ENCODE results near the gene CES2. TPM values are rescaled to one million over a fixed set of nuclear protein-coding genes. Genes with fewer than 3 reads are reported as not detected.
A peak's percentile ranks its signal among the peaks of the same experiment; 100 is the strongest.

The CES2 gene
- polyA plus RNA-seq, 4 donors: 221 to 337 (median 294) TPM

GRCh38 chr16:66918803-66919568, 16.3 kb upstream of the CES2 start, which contains the start of gene CDH16:
TSS of gene CDH16 (minus strand) at chr16:66918885. CDS start at chr16:66918065, 820 bp downstream.
- WGBS, 3 donors: 35 to 71% (median 51%) methylated on average over 7 of the region's 7 CpGs
- DNase-seq (peak; percentile 73 to 82), FAIRE-seq (no peak)
- Histone ChIP-seq H3K36me3 (ENCODE audit: control insufficient read depth in 3 of 3, insufficient read depth in 2 of 3, low read depth in 1 of 3, low read length in 3 of 3) (no peaks in the 10 kb centered on the region), H3K27ac (ENCODE audit: low read depth in 1 of 3, low read length in 2 of 3) (peak within 1 kb of the TSS in 1 of 3 donors; percentile 25), H3K4me3 (ENCODE audit: low read depth in 1 of 3, low read length in 3 of 3) (no peak within 1 kb of the TSS), H3K4me1 (ENCODE audit: control insufficient read depth in 3 of 3, insufficient read depth in 2 of 3, low read depth in 1 of 3, low read length in 2 of 3) (peaks cover 0 to 25% (median 4%) of the 10 kb centered on the region in 3 donors), H3K27me3 (ENCODE audit: control insufficient read depth in 3 of 3, insufficient read depth in 3 of 3, low read length in 3 of 3) (peaks cover 0 to 8% (median 0%) of the 10 kb centered on the region in 3 donors), H3K9me3 (ENCODE audit: control insufficient read depth in 2 of 2, insufficient read depth in 1 of 2, low read depth in 1 of 2, low read length in 1 of 2) (no peaks in the 10 kb centered on the region)

GRCh38 chr16:66919569-66920298, 15.6 kb upstream of the CES2 start:
- Histone ChIP-seq H3K36me3 (ENCODE audit: control insufficient read depth in 3 of 3, insufficient read depth in 2 of 3, low read depth in 1 of 3, low read length in 3 of 3) (no peaks in the 10 kb centered on the region), H3K27ac (ENCODE audit: low read depth in 1 of 3, low read length in 2 of 3) (no peak overlapping the region), H3K9me3 (ENCODE audit: control insufficient read depth in 2 of 2, insufficient read depth in 1 of 2, low read depth in 1 of 2, low read length in 1 of 2) (no peaks in the 10 kb centered on the region), H3K4me1 (ENCODE audit: control insufficient read depth in 3 of 3, insufficient read depth in 2 of 3, low read depth in 1 of 3, low read length in 2 of 3) (peaks cover 2 to 28% (median 4%) of the 10 kb centered on the region in 3 donors), H3K27me3 (ENCODE audit: control insufficient read depth in 3 of 3, insufficient read depth in 3 of 3, low read length in 3 of 3) (peaks cover 0 to 16% (median 0%) of the 10 kb centered on the region in 3 donors), H3K4me3 (ENCODE audit: low read depth in 1 of 3, low read length in 3 of 3) (no peak overlapping the region)
- 69 to 71% (median 70%) methylated on average over 5 of the region's 5 CpGs for WGBS, 3 donors
- FAIRE-seq: no peak
- DNase-seq: no peak

- H3K4me1 ChIP-seq (ENCODE audit: control insufficient read depth in 3 of 3, insufficient read depth in 2 of 3, low read depth in 1 of 3, low read length in 2 of 3): peaks cover 3 to 30% (median 4%) of the 10 kb centered on the region in 3 donors
- FAIRE-seq (no peak), DNase-seq (no peak)
- no peaks in the 10 kb centered on the region for H3K36me3 ChIP-seq (ENCODE audit: control insufficient read depth in 3 of 3, insufficient read depth in 2 of 3, low read depth in 1 of 3, low read length in 3 of 3)
- H3K9me3 ChIP-seq (ENCODE audit: control insufficient read depth in 2 of 2, insufficient read depth in 1 of 2, low read depth in 1 of 2, low read length in 1 of 2): no peaks in the 10 kb centered on the region
- H3K4me3 ChIP-seq (ENCODE audit: low read depth in 1 of 3, low read length in 3 of 3): no peak overlapping the region
- no peak overlapping the region for H3K27ac ChIP-seq (ENCODE audit: low read depth in 1 of 3, low read length in 2 of 3)
- WGBS, 3 donors: 46 to 68% (median 64%) methylated on average over 2 of the region's 2 CpGs
- peaks cover 0 to 20% (median 0%) of the 10 kb centered on the region in 3 donors for H3K27me3 ChIP-seq (ENCODE audit: control insufficient read depth in 3 of 3, insufficient read depth in 3 of 3, low read length in 3 of 3)
Measured at GRCh38 chr16:66920299-66920590, 15.1 kb upstream of the CES2 start.

GRCh38 chr16:66920924-66921680, 14.2 kb upstream of the CES2 start:
- WGBS, 3 donors: 70 to 79% (median 73%) methylated on average over 9 of the region's 9 CpGs
- Histone ChIP-seq H3K4me3 (ENCODE audit: low read depth in 1 of 3, low read length in 3 of 3) (no peak overlapping the region), H3K27me3 (ENCODE audit: control insufficient read depth in 3 of 3, insufficient read depth in 3 of 3, low read length in 3 of 3) (peaks cover 0 to 29% (median 0%) of the 10 kb centered on the region in 3 donors), H3K27ac (ENCODE audit: low read depth in 1 of 3, low read length in 2 of 3) (no peak overlapping the region), H3K36me3 (ENCODE audit: control insufficient read depth in 3 of 3, insufficient read depth in 2 of 3, low read depth in 1 of 3, low read length in 3 of 3) (no peaks in the 10 kb centered on the region), H3K9me3 (ENCODE audit: control insufficient read depth in 2 of 2, insufficient read depth in 1 of 2, low read depth in 1 of 2, low read length in 1 of 2) (no peaks in the 10 kb centered on the region), H3K4me1 (ENCODE audit: control insufficient read depth in 3 of 3, insufficient read depth in 2 of 3, low read depth in 1 of 3, low read length in 2 of 3) (peaks cover 3 to 36% (median 4%) of the 10 kb centered on the region in 3 donors)
- no peak for FAIRE-seq
- DNase-seq: no peak

GRCh38 chr16:66921729-66922450, 13.4 kb upstream of the CES2 start:
- Histone ChIP-seq H3K27me3 (ENCODE audit: control insufficient read depth in 3 of 3, insufficient read depth in 3 of 3, low read length in 3 of 3) (peaks cover 0 to 33% (median 0%) of the 10 kb centered on the region in 3 donors), H3K27ac (ENCODE audit: low read depth in 1 of 3, low read length in 2 of 3) (no peak overlapping the region), H3K4me1 (ENCODE audit: control insufficient read depth in 3 of 3, insufficient read depth in 2 of 3, low read depth in 1 of 3, low read length in 2 of 3) (peaks cover 3 to 36% (median 4%) of the 10 kb centered on the region in 3 donors), H3K9me3 (ENCODE audit: control insufficient read depth in 2 of 2, insufficient read depth in 1 of 2, low read depth in 1 of 2, low read length in 1 of 2) (no peaks in the 10 kb centered on the region), H3K4me3 (ENCODE audit: low read depth in 1 of 3, low read length in 3 of 3) (no peak overlapping the region), H3K36me3 (ENCODE audit: control insufficient read depth in 3 of 3, insufficient read depth in 2 of 3, low read depth in 1 of 3, low read length in 3 of 3) (no peaks in the 10 kb centered on the region)
- WGBS, 3 donors: 76 to 81% (median 79%) methylated on average over 40 to 42 of the region's 42 CpGs
- no peak for DNase-seq
- no peak for FAIRE-seq

- 73 to 88% (median 84%) methylated on average over 18 of the region's 18 CpGs for WGBS, 3 donors
- Histone ChIP-seq H3K27me3 (ENCODE audit: control insufficient read depth in 3 of 3, insufficient read depth in 3 of 3, low read length in 3 of 3) (peaks cover 0 to 33% (median 0%) of the 10 kb centered on the region in 3 donors), H3K36me3 (ENCODE audit: control insufficient read depth in 3 of 3, insufficient read depth in 2 of 3, low read depth in 1 of 3, low read length in 3 of 3) (no peaks in the 10 kb centered on the region), H3K4me1 (ENCODE audit: control insufficient read depth in 3 of 3, insufficient read depth in 2 of 3, low read depth in 1 of 3, low read length in 2 of 3) (peaks cover 0 to 34% (median 3%) of the 10 kb centered on the region in 3 donors), H3K4me3 (ENCODE audit: low read depth in 1 of 3, low read length in 3 of 3) (no peak overlapping the region), H3K9me3 (ENCODE audit: control insufficient read depth in 2 of 2, insufficient read depth in 1 of 2, low read depth in 1 of 2, low read length in 1 of 2) (no peaks in the 10 kb centered on the region), H3K27ac (ENCODE audit: low read depth in 1 of 3, low read length in 2 of 3) (no peak overlapping the region)
- FAIRE-seq (no peak), DNase-seq (no peak)
Measured at GRCh38 chr16:66923247-66923731, 12.0 kb upstream of the CES2 start.

GRCh38 chr16:66923866-66924265, 11.4 kb upstream of the CES2 start:
- peaks cover 0 to 32% (median 0%) of the 10 kb centered on the region in 3 donors for H3K27me3 ChIP-seq (ENCODE audit: control insufficient read depth in 3 of 3, insufficient read depth in 3 of 3, low read length in 3 of 3)
- H3K4me1 ChIP-seq (ENCODE audit: control insufficient read depth in 3 of 3, insufficient read depth in 2 of 3, low read depth in 1 of 3, low read length in 2 of 3): peaks cover 0 to 28% (median 3%) of the 10 kb centered on the region in 3 donors
- FAIRE-seq (no peak), DNase-seq (no peak)
- H3K9me3 ChIP-seq (ENCODE audit: control insufficient read depth in 2 of 2, insufficient read depth in 1 of 2, low read depth in 1 of 2, low read length in 1 of 2): no peaks in the 10 kb centered on the region
- no peaks in the 10 kb centered on the region for H3K36me3 ChIP-seq (ENCODE audit: control insufficient read depth in 3 of 3, insufficient read depth in 2 of 3, low read depth in 1 of 3, low read length in 3 of 3)
- no peak overlapping the region for H3K4me3 ChIP-seq (ENCODE audit: low read depth in 1 of 3, low read length in 3 of 3)
- 15 to 43% (median 38%) methylated on average over 3 of the region's 3 CpGs for whole genome bisulfite sequencing, 3 donors
- H3K27ac ChIP-seq (ENCODE audit: low read depth in 1 of 3, low read length in 2 of 3): no peak overlapping the region

Measured in small intestine (tissue), 7 donors.